GM18519 (cell line): Measurements from ENCODE around the gene CBY1.

Experiments used
- ATAC-seq: cut with Tn5 transposase; IDR thresholded peaks from one replicate; pipeline ENCODE4 v1.9.1; 2021; ENCODE audit warnings: mild to moderate bottlenecking, moderate library complexity; ENCODE audit not compliant: unreplicated experiment, low FRiP score

CBY1 gene

DNA sequence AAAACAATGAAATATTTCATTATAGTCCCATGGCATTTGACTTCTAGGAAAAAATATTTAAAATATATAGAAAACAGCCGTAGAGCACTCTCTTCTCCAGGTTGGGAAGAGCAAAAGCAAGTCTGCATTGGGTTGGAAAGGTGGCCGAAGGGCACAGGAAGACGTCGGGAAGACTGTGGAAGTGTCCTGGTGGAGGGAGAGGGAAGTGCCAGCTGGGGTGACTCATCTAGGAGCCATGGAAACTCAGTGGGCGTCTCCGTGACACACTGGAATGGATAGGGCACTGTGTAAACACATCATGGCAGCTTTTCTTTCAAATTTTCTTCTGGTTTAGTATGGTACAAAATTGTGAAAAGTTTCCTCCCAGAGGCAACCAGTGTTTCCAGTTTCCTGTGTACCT is 62.0 kb downstream of the CBY1 start:
- ATAC-seq, result no peak

DNA sequence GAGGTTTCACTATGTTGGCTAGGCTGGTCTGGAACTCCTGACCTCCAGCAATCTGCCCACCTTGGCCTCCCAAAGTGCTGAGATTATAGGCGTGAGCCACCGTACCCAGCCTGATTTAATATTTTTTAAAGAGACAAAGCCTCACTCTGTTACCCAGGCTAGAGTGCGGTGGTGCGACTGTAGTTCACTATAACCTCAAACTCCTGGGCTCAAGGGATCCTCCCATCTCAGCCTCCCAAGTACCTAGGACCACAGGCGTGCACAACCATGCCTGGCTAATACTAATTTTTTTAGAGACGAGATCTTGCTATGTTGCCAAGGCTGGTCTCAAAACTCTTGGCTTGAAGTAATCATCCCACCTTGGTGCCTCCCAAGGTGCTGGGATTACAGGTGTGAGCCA is 62.8 kb downstream of the CBY1 start:
- no peak for ATAC-seq

DNA sequence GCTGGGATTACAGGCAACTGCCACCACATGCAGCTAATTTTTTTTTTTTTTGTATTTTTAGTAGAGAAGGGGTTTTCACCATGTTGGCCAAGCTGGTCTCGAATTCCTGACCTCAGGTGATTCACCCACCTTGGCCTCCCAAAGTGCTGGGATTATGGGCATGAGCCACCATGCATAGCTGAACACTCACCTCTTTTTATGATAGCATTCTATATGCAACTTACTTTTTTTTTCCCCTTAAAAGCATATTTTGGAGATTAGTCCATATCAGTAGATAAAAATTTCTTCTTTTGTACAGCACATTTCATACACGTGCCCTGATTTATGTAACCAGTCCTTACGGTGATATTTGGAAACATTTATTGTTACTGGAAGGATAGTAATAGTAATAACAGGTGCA is 63.9 kb downstream of the CBY1 start:
- ATAC-seq, result no peak

DNA sequence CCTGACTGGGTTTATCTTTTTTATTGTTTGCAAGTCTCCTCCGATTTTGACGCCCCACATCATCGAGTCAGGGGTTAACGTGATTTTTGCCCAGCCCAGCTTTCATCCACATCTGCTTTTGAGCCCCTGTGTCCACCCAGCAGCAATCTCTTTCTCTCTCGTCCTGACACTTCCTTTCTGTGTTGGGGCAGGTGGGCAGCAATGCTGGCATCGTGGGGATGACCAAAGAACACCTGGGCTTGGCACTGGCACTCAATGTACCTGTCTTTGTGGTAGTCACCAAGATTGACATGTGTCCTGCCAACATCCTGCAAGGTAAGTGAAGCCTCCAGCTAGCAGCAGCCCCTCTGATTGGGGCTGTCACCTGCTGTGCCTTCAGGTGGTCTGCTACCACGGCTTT is 65.1 kb downstream of the CBY1 start:
- ATAC-seq, result no peak
